HEK293 (cell line): ENCODE results near the gene ANKRD6.

Experiments
- GLIS2 ChIP-seq: fragments of 450-650 bp; formaldehyde crosslinking; IDR thresholded peaks from 2 replicates; pipeline ENCODE4 v1.5.1; 2016; ENCODE audit warnings: missing biosample characterization, missing genetic modification characterization
- KLF16 ChIP-seq: fragments of 450-650 bp; formaldehyde crosslinking; IDR thresholded peaks from 2 replicates; pipeline ENCODE4 v1.5.1; 2017; ENCODE audit warnings: missing biosample characterization, missing genetic modification characterization
- KLF7 ChIP-seq: fragments of 450-650 bp; formaldehyde crosslinking; IDR thresholded peaks from 2 replicates; pipeline ENCODE4 v1.5.1; 2016; ENCODE audit warnings: missing biosample characterization, missing genetic modification characterization, borderline replicate concordance
- SP2 ChIP-seq: fragments of 450-650 bp; formaldehyde crosslinking; IDR thresholded peaks from 2 replicates; pipeline ENCODE4 v1.5.1; 2016; ENCODE audit warnings: missing biosample characterization, missing genetic modification characterization
- YY2 ChIP-seq: fragments of 450-650 bp; formaldehyde crosslinking; IDR thresholded peaks from 2 replicates; pipeline ENCODE4 v1.5.1; 2016; ENCODE audit warnings: missing biosample characterization, missing genetic modification characterization
- ZBTB21 ChIP-seq: fragments of 450-650 bp; formaldehyde crosslinking; IDR thresholded peaks from 2 replicates; pipeline ENCODE4 v1.5.1; 2017; ENCODE audit warnings: missing biosample characterization, missing genetic modification characterization
- ZBTB8A ChIP-seq: fragments of 450-650 bp; formaldehyde crosslinking; IDR thresholded peaks from 2 replicates; pipeline ENCODE4 v1.5.1; 2016; ENCODE audit warnings: missing biosample characterization, missing genetic modification characterization
- ZFP3 ChIP-seq: fragments of 450-650 bp; formaldehyde crosslinking; IDR thresholded peaks from 2 replicates; pipeline ENCODE4 v1.5.1; 2016; ENCODE audit warnings: low read depth, missing biosample characterization, missing genetic modification characterization
- ZFP37 ChIP-seq: fragments of 450-650 bp; formaldehyde crosslinking; IDR thresholded peaks from 2 replicates; pipeline ENCODE4 v1.5.1; 2016; ENCODE audit warnings: missing biosample characterization, missing genetic modification characterization
- ZNF132 ChIP-seq: fragments of 450-650 bp; formaldehyde crosslinking; IDR thresholded peaks from 2 replicates; pipeline ENCODE4 v1.5.1; 2017; ENCODE audit warnings: missing biosample characterization, missing genetic modification characterization, borderline replicate concordance
- ZNF239 ChIP-seq: fragments of 450-650 bp; formaldehyde crosslinking; IDR thresholded peaks from 2 replicates; pipeline ENCODE4 v1.5.1; 2016; ENCODE audit warnings: missing biosample characterization, missing genetic modification characterization
- ZNF292 ChIP-seq: fragments of 450-650 bp; formaldehyde crosslinking; IDR thresholded peaks from 2 replicates; pipeline ENCODE4 v1.5.1; 2016; ENCODE audit warnings: low read depth, missing biosample characterization, missing genetic modification characterization, borderline replicate concordance
- ZNF354C ChIP-seq: fragments of 450-650 bp; formaldehyde crosslinking; IDR thresholded peaks from 2 replicates; pipeline ENCODE4 v1.5.1; 2016; ENCODE audit warnings: missing biosample characterization, missing genetic modification characterization, low read depth, borderline replicate concordance
- ZNF391 ChIP-seq: fragments of 450-650 bp; formaldehyde crosslinking; IDR thresholded peaks from 2 replicates; pipeline ENCODE4 v1.5.1; 2016; ENCODE audit warnings: low read depth, missing biosample characterization, missing genetic modification characterization, borderline replicate concordance
- ZNF404 ChIP-seq: fragments of 450-650 bp; formaldehyde crosslinking; IDR thresholded peaks from 2 replicates; pipeline ENCODE4 v1.5.1; 2017; ENCODE audit warnings: missing biosample characterization, missing genetic modification characterization
- ZNF416 ChIP-seq: fragments of 450-650 bp; formaldehyde crosslinking; IDR thresholded peaks from 2 replicates; pipeline ENCODE4 v1.5.1; 2016; ENCODE audit warnings: missing biosample characterization, missing genetic modification characterization
- ZNF433 ChIP-seq: fragments of 450-650 bp; formaldehyde crosslinking; IDR thresholded peaks from 2 replicates; pipeline ENCODE4 v1.5.1; 2016; ENCODE audit warnings: missing biosample characterization, missing genetic modification characterization, low read depth
- ZNF521 ChIP-seq: fragments of 450-650 bp; formaldehyde crosslinking; IDR thresholded peaks from 2 replicates; pipeline ENCODE4 v1.5.1; 2017; ENCODE audit warnings: missing biosample characterization, mild to moderate bottlenecking, missing genetic modification characterization
- ZNF544 ChIP-seq: fragments of 450-650 bp; formaldehyde crosslinking; IDR thresholded peaks from 2 replicates; pipeline ENCODE4 v1.5.0; 2017; ENCODE audit warnings: missing biosample characterization, missing genetic modification characterization
- ZNF560 ChIP-seq: fragments of 450-650 bp; formaldehyde crosslinking; IDR thresholded peaks from 2 replicates; pipeline ENCODE4 v1.5.1; 2017; ENCODE audit warnings: missing biosample characterization, missing genetic modification characterization, borderline replicate concordance
- ZNF571 ChIP-seq: fragments of 450-650 bp; formaldehyde crosslinking; IDR thresholded peaks from 2 replicates; pipeline ENCODE4 v1.5.0; 2017; ENCODE audit warnings: missing biosample characterization, missing genetic modification characterization
- ZNF585B ChIP-seq: fragments of 450-650 bp; formaldehyde crosslinking; IDR thresholded peaks from 2 replicates; pipeline ENCODE4 v1.5.1; 2016; ENCODE audit warnings: missing biosample characterization, missing genetic modification characterization
- ZNF600 ChIP-seq: fragments of 450-650 bp; formaldehyde crosslinking; IDR thresholded peaks from 2 replicates; pipeline ENCODE4 v1.5.1; 2016; ENCODE audit warnings: missing biosample characterization, missing genetic modification characterization
- ZNF658 ChIP-seq: fragments of 450-650 bp; formaldehyde crosslinking; IDR thresholded peaks from 2 replicates; pipeline ENCODE4; 2016; ENCODE audit warnings: missing biosample characterization, missing genetic modification characterization
- ZNF677 ChIP-seq: fragments of 450-650 bp; IDR thresholded peaks from 2 replicates; pipeline ENCODE4 v1.5.0; 2018; ENCODE audit warnings: missing biosample characterization, mild to moderate bottlenecking, missing genetic modification characterization, moderate library complexity
- ZNF707 ChIP-seq: fragments of 450-650 bp; formaldehyde crosslinking; IDR thresholded peaks from 2 replicates; pipeline ENCODE4 v1.5.1; 2016; ENCODE audit warnings: missing biosample characterization, missing genetic modification characterization
- ZNF76 ChIP-seq: fragments of 450-650 bp; formaldehyde crosslinking; IDR thresholded peaks from 2 replicates; pipeline ENCODE4; 2016; ENCODE audit warnings: low read depth, missing biosample characterization, missing genetic modification characterization, borderline replicate concordance
- ZNF785 ChIP-seq: fragments of 450-650 bp; formaldehyde crosslinking; IDR thresholded peaks from 2 replicates; pipeline ENCODE4 v1.5.1; 2016; ENCODE audit warnings: missing biosample characterization, missing genetic modification characterization
- ZNF843 ChIP-seq: fragments of 450-650 bp; formaldehyde crosslinking; IDR thresholded peaks from 2 replicates; pipeline ENCODE4 v1.5.1; 2016; ENCODE audit warnings: missing biosample characterization, missing genetic modification characterization
- TF ChIP-seq, protein P1 (sequence below): fragments of 450-650 bp; formaldehyde crosslinking; IDR thresholded peaks from 2 replicates; pipeline ENCODE4 v1.5.1; 2016; ENCODE audit warnings: missing biosample characterization, missing genetic modification characterization, borderline replicate concordance
- TF ChIP-seq, protein P2 (sequence below): fragments of 450-650 bp; formaldehyde crosslinking; optimal IDR thresholded peaks from 2 replicates; pipeline ENCODE3; 2016; ENCODE audit warnings: missing biosample characterization, mild to moderate bottlenecking, missing genetic modification characterization
- TF ChIP-seq, protein P3 (sequence below): fragments of 450-650 bp; formaldehyde crosslinking; IDR thresholded peaks from 2 replicates; pipeline ENCODE4 v1.5.1; 2017; ENCODE audit warnings: missing biosample characterization, missing genetic modification characterization

The ANKRD6 gene

DNA sequence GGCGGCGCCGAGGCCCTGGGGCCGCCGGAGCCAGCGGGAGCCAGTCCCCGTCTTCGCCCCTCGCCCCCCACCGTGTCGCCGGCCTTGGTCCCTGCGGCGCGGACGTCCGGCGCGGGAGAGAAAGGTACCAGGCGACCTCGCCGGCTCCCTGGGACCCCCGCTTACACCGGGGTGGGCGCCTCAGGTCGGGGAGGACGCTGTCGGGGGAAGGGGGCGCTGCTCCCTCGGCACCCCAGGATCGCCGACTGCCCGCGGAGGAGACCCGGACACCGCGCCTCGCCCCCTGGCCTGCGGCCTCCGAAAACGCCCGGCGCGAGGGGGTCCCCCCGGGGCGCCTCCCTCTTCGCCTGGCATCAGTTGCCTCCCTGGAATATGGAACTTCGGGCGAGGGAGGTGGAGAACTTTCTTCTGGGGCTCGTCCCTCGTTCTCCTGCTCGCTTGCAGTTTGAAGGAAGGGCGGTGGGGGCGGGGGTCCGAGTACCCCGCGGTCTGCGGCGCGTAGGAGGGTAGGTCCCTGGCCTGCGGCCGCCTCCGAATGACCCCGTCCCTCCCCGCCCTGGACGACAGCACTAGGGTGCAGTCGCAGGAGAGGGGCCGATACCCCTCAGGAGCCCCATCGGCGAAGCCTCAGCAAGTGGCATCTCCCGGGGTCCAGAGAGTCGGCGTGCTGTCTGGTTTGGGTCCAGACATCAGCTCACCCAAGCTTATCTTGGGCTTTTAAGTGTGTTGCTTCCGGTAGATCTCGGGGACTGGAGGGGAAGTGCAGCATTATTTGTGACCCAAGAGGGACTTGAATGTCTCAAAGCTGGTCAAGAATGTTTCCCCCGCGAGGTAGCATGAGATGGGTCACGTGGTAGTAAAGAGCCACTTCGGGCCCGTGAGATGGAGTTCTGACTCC, 549 bp downstream of the ANKRD6 start (continued):
- TF ChIP-seq ZNF560 (tag by site-specific recombination) (no peak), ZNF521 (no peak), ZNF76 (tag by site-specific recombination) (no peak), ZNF677 (tag by site-specific recombination) (no peak), KLF7 (no peak), ZNF132 (tag by site-specific recombination) (no peak), ZFP3 (tag by site-specific recombination) (no peak), ZNF239 (tag by site-specific recombination) (no peak), ZNF658 (no peak), ZNF292 (tag by site-specific recombination) (no peak), ZNF354C (tag by site-specific recombination) (no peak), ZNF785 (tag by site-specific recombination) (no peak), SP2 (peak; percentile 47), ZNF585B (tag by site-specific recombination) (no peak), GLIS2 (tag by site-specific recombination) (peak; percentile 93), ZNF600 (peak; percentile 64; the same call in 1 of the 2 replicates), ZNF416 (no peak), KLF16 (tag by site-specific recombination) (no peak; the same call in 1 of the 2 replicates), ZNF404 (tag by site-specific recombination) (no peak), ZNF544 (tag by site-specific recombination) (no peak), ZBTB8A (peak; percentile 18; the same call in 1 of the 2 replicates), ZFP37 (no peak), ZNF433 (no peak), ZBTB21 (tag by site-specific recombination) (no peak), ZNF391 (tag by site-specific recombination) (no peak), YY2 (no peak), ZNF707 (tag by site-specific recombination) (no peak), ZNF843 (tag by site-specific recombination) (0 out of 2 replicates have a peak, but pooled peaks have one; percentile 26), ZNF571 (no peak)
- TF ChIP-seq, protein P1, sequence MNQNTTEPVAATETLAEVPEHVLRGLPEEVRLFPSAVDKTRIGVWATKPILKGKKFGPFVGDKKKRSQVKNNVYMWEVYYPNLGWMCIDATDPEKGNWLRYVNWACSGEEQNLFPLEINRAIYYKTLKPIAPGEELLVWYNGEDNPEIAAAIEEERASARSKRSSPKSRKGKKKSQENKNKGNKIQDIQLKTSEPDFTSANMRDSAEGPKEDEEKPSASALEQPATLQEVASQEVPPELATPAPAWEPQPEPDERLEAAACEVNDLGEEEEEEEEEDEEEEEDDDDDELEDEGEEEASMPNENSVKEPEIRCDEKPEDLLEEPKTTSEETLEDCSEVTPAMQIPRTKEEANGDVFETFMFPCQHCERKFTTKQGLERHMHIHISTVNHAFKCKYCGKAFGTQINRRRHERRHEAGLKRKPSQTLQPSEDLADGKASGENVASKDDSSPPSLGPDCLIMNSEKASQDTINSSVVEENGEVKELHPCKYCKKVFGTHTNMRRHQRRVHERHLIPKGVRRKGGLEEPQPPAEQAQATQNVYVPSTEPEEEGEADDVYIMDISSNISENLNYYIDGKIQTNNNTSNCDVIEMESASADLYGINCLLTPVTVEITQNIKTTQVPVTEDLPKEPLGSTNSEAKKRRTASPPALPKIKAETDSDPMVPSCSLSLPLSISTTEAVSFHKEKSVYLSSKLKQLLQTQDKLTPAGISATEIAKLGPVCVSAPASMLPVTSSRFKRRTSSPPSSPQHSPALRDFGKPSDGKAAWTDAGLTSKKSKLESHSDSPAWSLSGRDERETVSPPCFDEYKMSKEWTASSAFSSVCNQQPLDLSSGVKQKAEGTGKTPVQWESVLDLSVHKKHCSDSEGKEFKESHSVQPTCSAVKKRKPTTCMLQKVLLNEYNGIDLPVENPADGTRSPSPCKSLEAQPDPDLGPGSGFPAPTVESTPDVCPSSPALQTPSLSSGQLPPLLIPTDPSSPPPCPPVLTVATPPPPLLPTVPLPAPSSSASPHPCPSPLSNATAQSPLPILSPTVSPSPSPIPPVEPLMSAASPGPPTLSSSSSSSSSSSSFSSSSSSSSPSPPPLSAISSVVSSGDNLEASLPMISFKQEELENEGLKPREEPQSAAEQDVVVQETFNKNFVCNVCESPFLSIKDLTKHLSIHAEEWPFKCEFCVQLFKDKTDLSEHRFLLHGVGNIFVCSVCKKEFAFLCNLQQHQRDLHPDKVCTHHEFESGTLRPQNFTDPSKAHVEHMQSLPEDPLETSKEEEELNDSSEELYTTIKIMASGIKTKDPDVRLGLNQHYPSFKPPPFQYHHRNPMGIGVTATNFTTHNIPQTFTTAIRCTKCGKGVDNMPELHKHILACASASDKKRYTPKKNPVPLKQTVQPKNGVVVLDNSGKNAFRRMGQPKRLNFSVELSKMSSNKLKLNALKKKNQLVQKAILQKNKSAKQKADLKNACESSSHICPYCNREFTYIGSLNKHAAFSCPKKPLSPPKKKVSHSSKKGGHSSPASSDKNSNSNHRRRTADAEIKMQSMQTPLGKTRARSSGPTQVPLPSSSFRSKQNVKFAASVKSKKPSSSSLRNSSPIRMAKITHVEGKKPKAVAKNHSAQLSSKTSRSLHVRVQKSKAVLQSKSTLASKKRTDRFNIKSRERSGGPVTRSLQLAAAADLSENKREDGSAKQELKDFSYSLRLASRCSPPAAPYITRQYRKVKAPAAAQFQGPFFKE = no peak
- TF ChIP-seq, protein P2, sequence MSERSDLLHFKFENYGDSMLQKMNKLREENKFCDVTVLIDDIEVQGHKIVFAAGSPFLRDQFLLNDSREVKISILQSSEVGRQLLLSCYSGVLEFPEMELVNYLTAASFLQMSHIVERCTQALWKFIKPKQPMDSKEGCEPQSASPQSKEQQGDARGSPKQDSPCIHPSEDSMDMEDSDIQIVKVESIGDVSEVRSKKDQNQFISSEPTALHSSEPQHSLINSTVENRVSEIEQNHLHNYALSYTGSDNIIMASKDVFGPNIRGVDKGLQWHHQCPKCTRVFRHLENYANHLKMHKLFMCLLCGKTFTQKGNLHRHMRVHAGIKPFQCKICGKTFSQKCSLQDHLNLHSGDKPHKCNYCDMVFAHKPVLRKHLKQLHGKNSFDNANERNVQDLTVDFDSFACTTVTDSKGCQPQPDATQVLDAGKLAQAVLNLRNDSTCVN (tag by site-specific recombination) = peak; percentile 58
- TF ChIP-seq, protein P3, sequence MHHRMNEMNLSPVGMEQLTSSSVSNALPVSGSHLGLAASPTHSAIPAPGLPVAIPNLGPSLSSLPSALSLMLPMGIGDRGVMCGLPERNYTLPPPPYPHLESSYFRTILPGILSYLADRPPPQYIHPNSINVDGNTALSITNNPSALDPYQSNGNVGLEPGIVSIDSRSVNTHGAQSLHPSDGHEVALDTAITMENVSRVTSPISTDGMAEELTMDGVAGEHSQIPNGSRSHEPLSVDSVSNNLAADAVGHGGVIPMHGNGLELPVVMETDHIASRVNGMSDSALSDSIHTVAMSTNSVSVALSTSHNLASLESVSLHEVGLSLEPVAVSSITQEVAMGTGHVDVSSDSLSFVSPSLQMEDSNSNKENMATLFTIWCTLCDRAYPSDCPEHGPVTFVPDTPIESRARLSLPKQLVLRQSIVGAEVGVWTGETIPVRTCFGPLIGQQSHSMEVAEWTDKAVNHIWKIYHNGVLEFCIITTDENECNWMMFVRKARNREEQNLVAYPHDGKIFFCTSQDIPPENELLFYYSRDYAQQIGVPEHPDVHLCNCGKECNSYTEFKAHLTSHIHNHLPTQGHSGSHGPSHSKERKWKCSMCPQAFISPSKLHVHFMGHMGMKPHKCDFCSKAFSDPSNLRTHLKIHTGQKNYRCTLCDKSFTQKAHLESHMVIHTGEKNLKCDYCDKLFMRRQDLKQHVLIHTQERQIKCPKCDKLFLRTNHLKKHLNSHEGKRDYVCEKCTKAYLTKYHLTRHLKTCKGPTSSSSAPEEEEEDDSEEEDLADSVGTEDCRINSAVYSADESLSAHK (tag by site-specific recombination) = no peak
